GM18861 (cell line): ENCODE data around the gene HYAL2.

ENCODE experiments used
- ATAC-seq: cut with Tn5 transposase; IDR thresholded peaks from one replicate; pipeline ENCODE4 v1.9.1; 2021; ENCODE audit not compliant: unreplicated experiment

HYAL2 gene

DNA sequence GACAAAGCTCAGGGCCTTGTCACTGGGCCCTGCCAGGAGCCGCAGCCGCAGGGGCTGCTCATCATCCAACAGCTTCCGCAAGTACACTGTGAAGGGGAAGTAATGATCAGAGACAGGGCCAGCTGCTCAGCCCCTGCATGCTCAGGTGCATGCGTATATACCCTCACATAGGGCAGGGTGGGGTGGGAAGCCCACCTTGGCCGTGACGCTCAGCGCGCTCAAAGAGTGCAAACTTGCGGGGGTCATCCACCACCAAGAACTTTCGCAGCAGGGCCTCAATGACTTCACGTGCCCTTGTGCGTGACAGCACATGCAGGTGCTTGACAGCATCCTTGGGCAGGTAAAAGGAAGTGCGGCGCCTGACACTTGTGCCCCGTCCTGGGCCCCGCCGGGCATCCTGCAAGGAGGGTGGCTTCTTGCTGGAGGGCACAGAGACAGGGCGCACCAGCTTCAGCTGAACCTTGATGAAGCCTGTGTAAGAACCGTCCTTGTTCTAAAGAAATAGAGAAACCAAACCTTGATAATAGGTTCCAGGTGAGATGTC is 8.9 kb upstream of the HYAL2 start:
- no peak for ATAC-seq

DNA sequence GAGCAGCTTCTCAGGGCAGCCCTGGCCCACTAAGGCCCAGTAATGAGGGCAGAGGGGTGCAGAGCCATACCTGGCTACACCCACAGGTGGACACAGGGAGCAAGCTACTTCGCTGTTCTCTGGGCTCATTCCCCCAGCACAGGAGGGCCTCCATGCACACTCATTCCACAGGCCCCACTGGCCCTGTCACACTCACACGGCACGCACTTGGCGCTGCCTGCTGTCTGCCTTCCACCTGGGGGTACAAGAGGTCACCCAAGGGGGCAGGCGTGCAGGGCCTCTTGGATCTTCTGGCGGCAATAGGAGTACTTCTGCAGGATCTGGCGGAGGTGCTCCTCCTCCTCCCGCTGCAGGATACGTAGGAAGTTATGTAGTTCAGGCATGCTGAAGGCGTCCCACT is 7.8 kb upstream of the HYAL2 start:
- ATAC-seq: no peak

DNA sequence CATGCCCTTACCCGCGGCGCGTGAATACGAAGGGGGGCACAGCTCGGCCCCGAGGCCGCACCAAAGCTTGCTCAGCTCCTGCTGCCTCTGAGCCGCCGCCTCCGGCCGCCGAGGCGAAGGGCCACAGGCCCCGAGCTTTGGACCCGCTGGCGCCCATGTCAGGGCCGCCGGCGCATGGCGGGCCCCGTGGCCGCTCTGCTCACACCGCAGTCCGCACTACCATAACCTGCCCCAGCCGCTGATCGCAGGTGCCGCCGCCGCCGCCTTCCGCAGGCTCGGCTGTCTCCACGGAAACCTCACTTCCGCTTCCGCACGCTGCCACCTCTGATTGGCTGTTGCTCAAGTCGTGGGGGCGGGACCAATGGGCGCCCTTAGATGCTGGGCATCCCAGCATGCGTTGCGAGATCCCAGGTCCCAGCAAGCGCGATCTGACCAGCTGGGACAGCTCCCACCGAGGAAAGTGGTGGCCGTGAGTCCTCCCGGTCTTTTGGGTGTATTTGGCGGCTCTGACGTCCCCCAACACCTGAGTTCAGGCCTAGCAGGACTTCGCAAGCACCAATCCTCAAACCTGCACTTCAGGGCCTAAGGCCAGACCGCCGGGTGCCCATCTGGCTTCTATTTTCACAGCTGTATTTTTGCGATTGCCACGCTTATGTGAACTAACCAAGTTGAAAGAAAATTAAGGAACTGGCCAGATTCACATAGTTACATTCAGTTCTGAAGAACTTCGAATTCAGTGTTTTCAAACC is 5.6 kb upstream of the HYAL2 start, which contains the start of gene TUSC2:
Gene TUSC2, minus strand, starts transcription at position 281 of the 749 bp plus-strand sequence. Its CDS starts 124 bp downstream, at position 157.
- ATAC-seq: peak; percentile 80

DNA sequence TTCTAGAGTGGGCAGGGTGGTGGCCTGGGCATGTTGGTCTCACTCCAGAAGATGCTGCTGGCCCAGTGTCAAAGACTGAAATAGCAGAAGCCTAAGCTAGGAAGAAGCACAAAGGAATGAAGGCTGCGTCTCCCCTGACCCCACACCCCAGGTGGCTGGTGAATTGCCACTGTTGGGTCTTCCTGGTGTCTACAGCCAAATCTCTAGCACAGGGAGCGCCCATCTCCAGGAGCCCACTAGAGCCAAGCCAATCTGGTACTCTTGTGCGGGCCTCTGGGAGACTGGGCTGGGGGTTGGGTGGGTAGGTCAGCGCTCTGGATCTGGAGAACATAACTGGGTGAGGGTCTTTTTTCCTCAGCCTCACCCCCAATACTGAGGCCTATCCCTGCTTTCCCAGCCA is 4.6 kb upstream of the HYAL2 start:
- ATAC-seq: no peak

DNA sequence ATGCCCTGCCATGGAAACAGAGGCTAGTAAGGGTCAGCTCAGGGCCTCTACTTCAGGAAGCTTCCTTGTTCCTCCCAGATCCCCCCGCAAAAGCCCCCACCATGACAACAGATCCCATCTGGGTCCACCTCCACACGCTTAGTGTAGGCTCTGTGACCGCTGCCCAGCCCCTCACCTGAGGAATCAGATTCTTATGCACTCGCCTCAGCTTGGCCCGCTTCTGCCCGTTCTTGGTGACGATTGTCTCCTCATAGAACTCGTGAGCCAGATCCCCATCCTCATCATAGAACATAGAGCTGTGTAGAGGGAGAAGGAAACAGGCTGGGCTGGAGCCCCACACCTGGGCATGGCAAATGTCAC is 3.6 kb upstream of the HYAL2 start:
- no peak for ATAC-seq

DNA sequence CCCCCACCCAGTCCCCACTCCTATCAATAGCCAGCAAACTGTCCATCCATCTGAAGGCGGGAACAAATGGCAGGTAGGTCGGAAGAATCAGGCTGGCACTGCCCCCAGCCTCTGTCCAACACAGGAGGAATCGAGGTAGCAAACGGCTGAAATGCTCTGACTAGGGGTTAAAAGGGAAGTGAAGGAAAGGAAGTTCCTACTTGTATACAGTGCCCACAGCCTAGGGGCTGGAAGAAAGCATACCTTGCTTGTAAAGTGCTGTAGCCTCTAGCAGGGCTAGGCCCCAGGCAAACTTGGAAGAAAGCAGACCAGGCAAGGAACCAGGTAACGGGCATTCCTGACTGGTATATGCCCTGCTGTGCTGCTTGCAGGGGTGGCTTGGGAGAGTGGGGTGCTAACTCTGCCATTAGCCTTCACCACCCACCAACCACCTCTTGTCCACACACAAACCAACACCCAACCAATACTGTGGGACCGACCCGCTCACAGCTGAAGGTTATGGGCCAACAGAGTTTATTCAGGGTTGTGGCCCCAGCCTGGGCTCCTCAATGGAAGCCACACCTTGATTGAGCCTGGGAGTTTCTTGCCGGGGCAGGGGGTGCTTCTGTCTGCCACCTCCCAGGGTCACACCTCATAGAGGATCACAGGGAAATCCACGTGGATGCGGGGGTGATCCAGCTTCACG is 3.1 kb upstream of the HYAL2 start:
- ATAC-seq: no peak

DNA sequence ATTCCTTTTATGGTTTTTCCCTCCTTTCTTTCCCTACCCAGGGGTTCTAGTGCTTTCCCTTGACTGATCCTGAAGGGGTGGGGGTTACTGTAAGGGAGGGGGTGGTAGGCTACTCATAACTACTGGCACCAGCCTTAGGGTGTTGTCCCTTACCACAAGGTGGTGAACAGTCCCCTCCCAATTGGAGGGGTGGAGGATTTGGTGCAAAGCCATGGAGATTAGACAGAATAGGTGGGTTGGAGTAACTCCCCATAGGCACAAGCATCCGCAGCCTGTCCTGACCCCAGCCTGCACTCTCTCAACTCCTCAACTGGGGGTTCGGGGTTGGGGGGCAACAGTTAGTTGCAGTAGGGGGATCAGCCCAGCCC is 2.6 kb upstream of the HYAL2 start:
- no peak for ATAC-seq

DNA sequence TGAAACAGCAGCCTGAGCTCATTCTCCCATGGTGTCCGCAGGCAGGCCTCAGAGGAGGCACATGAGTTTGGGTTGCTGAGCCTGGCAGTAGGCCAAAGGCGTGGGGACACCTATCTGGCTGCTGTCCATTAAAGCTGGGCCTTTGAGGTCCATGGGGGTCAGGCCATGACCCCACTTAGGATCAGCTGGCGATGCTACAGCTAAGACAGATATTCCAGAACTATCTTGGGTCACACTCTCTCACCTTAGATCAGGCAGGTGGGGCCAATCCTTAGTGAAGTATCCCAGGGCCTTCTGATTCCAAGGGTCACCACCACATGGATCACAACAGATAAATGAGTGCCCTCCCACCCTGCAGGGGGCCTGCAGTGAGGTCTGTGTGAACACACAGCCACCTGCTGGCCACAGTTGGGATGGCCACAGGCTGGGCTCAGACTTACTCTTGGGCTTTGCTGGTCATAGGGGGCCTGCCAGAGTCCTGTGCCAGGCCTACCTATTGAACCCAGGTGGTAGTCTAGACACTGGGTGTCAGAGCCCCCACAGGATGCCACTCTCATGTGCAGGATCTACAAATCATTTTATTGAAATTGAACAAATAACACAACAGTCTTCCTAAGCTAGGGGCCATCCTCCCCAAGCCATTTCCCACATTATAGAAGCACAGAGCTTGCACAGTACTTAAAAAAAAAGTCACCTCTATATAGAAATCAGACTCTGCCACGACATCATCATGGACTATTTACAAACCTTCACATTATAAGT is 2.0 kb upstream of the HYAL2 start:
- no peak for ATAC-seq

DNA sequence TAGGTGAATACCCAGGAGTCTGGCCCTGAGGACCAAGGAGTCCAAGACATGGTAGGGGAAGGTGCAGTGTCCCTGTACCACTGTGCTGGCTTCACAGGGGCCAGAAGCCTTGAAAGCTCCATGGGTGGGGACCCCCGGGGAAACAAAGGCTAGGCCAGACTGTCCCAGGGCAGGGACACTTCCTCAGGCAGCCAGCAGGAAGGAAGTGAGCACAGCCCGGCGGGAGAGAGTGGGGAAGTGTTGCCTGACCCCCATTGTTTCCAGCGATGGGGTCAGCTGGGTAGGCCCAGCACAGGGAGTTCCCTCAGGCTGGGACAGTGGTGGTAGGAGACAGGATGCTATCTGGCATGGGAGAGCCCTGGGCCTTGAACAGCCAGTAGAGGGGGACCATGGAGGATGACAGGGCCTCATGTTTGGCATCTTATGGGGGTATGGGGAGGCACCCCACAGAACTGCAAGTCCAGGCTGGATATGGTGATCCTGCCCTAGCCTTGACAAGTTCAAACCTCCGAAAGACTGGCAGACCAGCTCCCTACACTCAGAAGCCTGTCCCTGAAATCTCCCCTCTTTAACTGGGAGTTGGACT is 1.2 kb upstream of the HYAL2 start:
- no peak for ATAC-seq

DNA sequence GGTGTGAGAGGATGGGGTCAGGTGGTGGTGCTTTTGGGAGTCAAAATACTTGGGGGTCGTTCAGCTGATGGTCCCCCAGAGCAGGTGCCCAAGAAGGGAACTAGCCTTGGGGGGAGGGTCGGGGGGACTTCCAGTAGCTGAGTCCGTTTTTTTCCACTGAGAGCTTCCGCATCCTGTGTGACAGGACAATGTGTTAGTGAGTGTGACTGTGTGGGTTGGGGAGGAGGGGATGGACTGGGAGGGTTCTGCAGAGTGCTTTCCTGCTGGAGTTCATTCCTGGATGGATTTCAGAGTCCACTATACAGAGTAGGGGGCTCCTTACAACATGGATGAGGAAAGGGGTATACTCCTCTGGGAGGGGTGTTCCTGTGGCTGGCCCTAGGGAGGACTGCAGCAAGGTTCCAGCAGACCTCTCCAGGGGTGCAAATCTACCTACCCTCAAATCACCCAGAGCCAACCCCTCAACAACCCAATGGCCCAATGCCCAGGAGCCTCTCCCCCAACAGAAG is 601 bp upstream of the HYAL2 start:
- ATAC-seq: no peak

DNA sequence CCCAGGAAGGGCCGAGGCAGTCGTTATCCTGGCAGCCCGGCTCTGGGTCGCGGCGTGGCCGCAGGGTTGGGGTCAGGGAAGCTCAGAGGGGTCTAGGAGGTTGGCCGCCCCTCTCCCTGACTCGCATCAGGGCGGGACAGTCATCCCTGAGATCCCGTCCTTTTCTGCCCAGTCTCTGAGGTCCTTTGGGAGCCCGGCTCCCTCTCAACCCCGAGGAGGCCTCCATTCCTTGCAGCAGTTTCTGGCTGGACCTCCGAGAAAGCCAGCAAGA is 495 bp downstream of the HYAL2 start:
- ATAC-seq: no peak

DNA sequence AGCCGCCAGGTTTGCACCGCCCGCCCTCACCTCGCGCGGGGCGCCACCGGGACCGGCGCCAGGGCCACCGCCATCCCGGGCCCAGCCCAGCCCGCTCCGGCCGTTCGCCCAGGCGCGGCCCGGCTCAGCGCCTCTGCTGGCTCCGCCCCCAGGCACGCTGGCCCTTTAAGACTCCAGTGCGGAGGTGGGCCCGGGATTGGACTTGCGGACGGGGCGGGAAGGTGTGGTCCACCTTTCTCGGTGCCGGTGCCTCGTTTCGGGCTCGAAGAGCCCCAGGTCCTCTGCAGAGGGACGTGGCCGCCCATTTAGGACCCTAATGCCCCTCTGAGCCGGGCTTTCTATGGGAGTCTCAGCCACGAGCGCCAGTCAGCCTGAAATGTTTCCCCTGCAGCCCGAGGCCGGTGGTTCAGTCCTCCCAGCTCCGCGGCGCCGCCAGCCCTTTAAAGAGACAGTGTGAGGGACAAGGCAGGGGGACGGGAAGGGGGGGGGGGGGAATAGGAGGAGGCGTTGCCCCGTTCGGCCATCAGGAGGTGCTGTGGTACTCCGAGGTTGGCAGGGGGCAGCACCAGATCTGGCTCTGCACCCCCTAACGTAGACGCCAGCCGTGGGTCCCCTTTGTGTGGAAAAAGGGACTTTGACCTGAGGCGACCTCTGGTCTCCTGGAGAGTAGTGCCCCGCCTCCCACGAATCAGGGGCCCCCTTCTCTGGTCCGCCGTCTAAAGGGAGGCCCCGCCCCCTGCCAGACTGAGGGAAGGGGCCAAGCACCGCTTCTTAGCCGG is 1.0 kb downstream of the HYAL2 start:
- ATAC-seq: peak; percentile 58

DNA sequence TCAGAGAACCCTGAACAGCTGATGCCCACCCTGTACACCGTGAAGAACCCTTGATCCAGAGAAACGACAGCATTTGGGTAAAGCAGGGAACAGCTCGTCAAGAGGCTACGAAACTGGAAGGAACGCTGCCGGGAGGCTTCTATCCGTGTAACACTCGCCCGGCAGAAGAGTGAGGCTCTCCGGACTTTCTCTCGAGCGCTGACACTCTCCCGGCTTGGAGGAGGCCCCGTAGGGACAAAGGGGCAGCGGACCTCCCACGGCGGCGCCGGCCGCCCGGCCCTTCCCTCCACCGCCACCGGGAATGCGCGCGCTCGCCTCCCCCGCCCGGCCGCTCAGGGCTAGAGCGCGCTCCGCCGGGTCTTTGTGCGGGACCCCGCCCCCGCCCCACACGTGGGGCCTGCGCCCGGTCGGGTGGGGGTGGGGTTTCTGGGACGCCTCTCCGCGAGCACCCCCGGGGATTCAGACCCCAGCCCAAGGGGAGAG is 1.7 kb downstream of the HYAL2 start:
- ATAC-seq: peak; percentile 39

DNA sequence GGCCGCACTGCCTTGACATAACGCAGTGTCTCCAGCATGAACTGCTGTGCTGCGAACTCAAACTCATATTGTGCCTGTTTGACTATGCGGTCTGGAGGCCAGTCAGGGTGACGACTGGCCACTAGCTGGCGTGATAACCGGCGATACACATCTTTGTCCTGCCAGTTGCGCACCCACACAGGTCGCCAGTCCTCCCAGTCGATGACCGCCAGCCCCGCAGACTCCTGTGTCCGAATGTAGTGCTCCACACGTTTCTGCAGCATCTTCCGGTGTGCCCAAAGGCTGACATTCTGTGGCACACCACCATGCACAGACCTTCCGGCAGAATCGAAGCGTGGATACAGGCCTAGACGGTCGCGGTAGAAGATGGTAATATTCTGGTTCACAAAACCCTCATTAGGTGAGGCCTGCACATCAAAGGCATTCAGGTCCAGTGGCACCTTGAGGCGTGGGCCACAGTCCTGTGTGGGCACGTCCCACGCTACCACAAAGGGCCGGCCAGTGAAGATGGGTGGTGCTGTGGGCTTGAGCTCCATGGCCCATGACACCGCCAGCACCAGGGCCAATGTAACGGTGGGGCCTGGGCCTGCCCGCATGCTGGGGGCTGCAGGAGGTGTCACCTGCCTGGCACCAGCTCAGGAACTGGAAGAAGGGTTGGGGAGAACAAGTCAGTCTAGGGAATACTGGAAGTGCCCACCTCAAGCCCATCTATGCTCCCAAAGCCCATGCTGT is 2.5 kb downstream of the HYAL2 start:
- no peak for ATAC-seq

DNA sequence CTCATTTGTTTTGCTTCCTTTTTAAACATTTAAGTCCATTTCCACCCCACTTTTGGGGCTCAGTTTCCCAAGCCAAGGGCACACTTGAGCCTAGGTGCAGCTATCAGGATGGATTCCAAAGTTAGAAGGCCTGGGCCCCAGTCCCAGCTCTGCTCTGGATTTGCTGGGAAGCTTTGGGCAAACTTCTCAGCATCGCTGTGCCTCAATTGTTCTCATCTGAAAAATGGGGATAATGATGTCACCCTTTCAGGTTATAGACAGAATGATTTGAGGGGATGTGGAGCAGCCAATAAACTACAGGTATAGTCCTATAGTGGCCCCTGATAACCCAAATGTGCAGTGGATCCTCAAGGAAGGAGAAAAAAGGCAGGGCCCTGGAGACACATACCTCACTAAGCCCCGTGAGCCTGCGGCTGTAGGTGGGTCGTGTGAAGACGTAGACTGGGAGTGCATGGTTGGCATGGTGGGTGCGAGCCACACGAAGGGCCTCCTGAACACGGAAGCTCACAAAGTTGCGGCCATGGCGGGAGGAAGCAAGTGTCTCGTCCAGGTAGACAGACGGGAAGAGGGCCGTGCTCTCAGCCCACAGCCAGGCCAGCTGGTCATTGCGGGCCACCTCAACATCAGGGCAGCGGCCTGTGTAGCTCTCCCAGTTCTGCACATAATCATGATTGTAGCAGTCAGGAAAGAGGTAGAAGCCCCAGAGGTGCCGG is 3.2 kb downstream of the HYAL2 start:
- ATAC-seq: no peak

DNA sequence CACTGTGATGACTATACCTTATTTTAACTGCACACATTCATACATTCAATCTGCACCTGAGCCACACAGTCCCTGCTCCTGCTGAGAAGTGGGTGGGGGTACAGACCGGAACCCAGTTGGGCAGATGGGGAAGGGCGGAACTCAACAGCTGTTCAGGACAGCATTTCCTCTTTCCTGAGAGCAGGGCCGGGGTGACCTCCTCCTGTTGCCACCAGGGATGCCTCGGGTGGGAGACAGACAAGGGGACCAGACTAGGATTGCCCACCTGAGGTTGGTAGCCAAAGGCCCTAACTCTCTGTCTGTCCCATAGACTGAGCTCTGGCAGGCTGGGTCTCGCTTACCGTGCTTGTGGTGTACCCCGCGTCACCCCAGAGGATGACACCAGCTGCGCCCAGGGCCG is 3.9 kb downstream of the HYAL2 start:
- no peak for ATAC-seq

DNA sequence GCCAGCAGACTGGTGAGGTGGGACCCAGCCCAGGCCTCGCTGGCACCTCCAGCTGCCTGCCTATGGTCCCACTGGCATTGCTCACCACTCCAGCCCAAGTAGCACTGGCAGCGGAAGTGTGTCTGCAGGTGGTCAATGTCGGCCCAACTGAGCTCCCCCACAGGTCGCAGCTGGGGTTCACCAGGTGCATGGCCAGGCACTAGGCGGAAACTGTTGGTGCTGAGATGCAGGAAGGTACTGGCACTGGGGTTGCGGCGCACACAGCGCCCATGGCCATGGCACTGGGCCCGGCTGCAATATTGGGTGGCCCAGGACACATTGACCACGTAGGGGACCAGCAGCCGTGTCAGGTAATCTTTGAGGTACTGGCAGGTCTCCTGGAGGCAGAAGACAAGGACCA is 4.4 kb downstream of the HYAL2 start:
- no peak for ATAC-seq

DNA sequence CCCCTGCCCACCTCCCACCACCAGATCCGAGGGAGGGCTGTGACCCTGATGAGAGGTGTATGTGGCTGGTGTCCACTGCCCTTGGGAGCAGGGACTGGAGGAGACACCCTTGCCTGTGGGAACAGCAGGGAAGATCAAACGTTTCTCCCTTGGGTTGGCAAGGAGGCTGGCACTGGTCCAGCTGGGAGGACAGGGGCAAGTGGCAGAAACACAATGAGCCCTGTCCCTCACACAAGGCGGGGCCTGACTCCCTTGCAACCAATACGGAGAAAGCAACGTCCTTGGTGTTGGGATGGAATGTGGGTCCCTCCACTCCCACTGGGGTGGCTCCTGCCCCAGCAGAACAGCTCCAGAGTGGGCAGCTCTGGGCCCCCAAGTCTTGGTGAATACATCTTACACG is 5.2 kb downstream of the HYAL2 start:
- no peak for ATAC-seq

DNA sequence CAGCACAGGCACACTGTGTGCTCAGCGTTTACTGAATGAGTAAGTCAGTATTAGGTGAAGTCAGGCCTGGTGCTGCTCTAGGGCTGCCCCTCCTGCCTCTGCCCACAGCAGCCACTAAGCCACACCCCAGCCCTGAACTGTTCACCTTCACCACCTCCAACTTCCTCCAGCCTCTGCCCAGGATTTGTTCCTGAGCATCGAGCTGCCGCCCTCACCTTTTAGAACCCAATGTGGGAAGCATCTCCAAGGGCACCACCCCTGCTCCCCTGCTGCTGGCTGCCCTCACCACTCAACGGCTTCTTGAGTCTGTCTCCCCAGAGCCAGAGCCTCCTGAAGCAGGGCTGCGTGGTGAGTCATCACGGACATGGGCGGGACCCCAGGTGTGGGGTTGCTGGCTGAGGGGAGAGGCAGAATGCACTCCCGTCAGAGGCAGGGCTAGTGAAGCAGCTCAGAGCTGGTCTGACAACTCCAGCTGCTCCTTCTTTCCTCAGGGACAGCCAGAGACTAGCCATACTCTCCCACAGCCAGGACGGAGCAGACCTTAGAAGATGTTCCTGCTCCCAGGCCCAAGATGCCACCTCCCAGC is 5.8 kb downstream of the HYAL2 start:
- ATAC-seq: no peak
